ENCODE results near the gene POT1.
"Not testable (repeated sequence)": the region's sequence is repeated elsewhere in the genome, so short reads cannot be mapped to it uniquely, and the experiment has no call there.

The POT1 gene

DNA sequence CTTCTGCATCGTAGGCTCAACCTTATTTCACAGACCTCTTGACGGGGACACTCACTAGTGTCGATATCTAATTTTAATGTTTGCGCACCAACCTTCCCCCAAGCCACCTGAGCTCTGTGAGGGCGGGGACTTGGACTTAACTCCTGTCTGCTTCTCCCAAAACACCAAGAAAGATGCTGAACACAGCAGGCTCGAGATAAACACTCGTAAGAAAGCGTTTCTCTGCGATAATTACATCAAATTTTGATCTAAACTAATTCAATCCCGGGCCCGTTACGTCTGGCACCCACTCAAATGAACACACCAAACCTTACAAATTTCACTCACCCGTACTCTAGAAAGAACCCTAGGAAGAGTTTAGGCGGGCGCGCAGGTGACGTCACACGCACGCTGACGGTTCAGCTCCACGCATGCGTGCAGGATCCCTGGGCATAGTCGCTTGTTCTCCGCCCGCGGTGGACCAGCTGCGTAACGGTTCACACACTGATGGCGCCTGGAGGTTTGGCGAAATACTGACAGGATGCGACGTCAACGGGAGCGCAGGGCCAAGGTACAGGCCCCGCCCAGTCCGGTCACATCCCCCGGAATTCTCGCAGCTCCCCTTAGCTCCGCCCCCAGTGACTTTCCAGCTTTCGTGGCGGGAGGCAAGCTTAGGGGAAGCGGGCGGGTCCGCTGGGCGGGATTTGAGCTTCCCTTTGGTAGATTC, at the start of gene POT1:
Gene POT1 (minus strand): TSS at position 359 of the 706 bp plus-strand sequence. CDS start 32,652 bp downstream, outside the sequence.
- DNase-seq: peak; percentile 95

- DNase-seq: not testable (repeated sequence)
Observed at GRCh38 chr7:124975131-124975530, 45.5 kb upstream of the POT1 start.

DNA sequence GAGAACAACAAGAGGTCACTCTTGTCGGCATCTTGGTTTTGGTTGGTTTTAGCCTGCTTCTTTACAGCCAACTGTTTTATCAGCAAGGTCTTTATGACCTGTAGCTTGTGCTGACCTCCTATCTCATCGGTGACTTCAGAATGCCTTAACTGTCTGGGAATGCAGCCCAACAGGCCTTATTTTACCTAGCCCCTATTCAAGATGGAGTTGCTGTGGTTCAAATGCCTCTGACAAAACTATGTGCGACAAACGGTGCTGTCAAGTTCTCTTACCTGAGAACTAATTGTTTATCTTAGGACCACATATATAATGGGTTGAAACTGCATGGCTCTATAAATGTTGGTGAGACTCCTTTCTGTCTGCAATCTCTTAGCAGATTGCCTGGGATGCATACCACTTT, 35.9 kb upstream of the POT1 start:
- DNase-seq: no peak

DNA sequence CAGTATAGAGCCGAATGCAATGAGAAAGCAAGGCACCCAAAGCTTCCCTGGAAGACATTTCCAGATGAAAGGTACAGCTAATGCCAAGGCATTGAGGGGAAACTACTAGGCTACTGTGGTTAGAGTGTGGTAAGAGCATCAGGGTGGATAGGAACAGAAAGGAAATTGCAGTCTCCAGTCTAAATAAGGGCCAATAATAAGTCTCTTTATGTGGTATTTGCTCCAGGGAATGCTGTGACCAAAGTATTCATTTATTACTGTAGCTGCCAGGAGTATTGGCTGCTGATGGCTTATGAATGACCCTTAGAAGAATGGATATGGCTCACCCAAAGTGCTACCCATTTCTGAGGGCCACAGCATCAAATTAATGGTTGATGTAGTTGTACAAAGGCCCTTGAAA, 30.1 kb upstream of the POT1 start:
- no peak for DNase-seq

- not testable (repeated sequence) for DNase-seq
Observed at GRCh38 chr7:124957952-124958351, 28.3 kb upstream of the POT1 start.

DNA sequence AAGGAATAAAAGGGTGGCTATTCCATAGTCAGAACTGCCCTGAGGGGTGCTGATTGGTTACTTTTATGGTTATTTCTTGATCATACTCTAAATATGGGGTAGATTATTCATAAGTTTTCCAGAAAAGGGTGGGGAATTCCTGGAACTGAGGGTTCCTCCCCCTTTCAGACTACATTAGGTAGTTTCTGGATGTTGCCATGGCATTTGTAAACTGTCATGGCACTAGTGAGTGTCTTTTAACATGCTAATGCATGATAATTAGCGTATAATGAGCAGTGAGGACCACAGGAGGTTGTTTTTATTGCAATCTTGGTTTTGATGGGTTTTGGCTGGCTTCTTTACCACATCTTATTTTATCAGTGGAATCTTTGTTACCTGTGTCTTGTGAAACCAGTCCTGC, 26.5 kb upstream of the POT1 start:
- no peak for DNase-seq

- no peak for DNase-seq
Observed at GRCh38 chr7:124954790-124955189, 25.2 kb upstream of the POT1 start.

DNA sequence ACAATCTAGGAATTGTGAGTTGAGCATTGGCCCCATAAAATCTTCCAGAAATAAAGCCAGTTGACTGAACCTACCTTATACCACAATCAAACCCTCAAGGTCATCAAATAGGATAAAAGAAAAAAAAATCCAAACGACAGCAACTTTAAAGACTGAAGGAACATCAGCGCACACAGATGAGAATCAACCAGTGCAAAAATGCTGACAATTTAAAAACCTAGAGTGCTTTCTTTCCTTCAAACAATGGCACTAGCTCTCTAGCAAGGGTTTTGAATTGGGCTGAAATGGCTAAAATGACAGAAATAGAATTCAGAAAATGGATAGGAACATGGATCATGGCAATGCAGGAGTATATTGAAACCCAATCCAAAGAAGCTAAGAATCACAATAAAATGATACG, 16.1 kb upstream of the POT1 start:
- DNase-seq: no peak

DNA sequence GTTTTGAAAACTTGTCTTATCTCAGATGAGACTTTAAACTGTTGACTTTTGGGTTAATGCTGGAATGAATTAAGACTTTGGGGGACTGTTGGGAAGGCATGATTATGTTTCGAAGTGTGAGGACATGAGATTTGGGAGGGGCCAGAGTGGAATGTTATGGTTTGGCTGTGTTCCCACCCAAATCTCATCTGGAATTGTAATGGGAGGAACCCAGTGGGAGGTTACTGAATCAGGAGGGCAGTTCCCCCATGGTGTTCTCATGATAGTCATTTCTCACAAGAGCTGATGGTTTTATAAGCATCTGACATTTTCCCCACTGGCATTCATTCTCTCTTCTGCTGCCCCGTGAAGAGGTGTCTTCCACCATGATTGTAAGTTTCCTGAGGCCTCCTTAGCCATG, 13.8 kb upstream of the POT1 start:
- no peak for DNase-seq

GRCh38 chr7:124942399-124942798, 12.8 kb upstream of the POT1 start:
- no peak for DNase-seq

- no peak for DNase-seq
Observed at GRCh38 chr7:124940306-124940705, 10.7 kb upstream of the POT1 start.

- no peak for DNase-seq
Observed at GRCh38 chr7:124938128-124938527, 8.5 kb upstream of the POT1 start.

DNA sequence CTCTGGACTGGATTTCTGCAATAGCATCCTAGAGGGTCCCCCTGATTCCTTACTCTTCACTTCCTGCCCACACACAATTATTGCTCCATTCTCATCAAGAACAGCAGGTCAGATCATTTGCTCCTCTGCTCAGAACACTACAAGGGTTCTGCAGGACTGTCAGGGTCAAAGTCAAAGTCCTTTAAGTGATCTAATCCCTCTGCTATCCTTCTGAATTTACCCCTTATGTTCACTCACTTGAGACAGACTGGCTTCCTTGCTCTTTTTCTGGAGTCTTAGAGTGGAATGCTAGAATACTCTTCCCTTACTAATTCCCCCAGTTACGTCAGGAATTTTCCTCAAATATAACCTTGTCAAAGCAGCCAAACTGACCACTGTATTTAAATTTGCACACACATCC, 7.5 kb upstream of the POT1 start:
- DNase-seq: no peak

- DNase-seq: no peak
Observed at GRCh38 chr7:124934841-124935240, 5.2 kb upstream of the POT1 start.

DNA sequence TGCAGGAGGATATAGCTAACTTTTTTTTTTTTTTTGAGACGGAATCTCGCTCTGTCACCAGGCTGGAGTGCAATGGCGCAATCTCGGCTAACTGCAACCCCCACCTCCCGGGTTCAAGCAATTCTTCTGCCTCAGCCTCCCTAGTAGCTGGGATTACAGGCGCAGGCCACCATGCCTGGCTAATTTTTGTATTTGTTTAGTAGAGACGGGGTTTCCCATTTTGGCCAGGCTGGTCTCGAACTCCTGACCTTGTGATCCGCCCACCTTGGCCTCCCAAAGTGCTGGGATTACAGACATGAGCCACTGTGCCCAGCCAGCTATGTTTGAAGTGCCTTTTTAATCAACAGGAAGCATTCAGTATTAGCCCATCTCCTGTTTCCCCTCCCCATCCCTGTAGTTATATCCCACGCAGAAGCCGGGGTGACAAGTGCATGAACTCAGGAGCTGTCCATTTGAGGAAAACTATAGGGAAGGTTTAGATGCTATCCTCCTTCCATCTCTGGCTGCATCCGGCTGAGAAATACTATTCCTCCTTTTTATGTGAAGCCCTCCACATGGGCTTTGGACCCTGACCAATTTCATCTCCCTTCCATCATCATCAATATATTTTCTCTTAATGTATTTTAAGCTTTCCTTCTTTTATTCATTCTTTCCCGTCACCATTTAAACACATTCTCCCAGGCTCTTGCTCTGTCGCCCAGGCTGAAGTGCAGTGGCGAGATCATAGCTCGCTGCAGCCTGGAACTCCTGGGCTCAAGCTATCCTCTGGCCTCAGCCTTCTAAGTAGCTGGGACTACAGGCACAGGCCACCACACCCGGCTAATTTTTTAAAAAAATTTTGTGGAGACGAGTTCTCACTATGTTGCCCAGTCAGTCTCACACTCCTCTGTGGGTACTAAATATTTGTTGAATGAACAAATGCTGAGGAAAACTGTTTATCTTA, 1.3 kb upstream of the POT1 start:
- DNase-seq: no peak

GRCh38 chr7:124930173-124930623, 573 bp upstream of the POT1 start:
- DNase-seq: no peak

DNA sequence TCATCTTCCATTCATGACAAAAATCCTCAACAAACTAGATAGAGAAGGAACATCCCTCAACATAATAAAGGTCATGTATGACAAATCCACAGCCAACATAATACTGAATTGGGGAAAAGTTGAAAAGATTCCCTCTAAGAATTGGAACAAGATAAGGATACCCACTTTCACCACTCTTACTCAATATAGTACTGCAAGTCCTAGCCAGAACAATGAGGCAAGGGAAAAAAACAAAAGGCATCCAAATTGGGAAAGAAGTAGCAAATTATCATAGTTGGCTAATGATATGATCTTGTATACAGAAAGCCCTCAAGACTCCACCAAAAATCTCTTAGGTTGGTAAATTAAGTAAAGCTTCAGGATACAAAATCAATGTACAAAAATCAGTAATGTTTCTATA, 4.7 kb downstream of the POT1 start:
- no peak for DNase-seq

DNA sequence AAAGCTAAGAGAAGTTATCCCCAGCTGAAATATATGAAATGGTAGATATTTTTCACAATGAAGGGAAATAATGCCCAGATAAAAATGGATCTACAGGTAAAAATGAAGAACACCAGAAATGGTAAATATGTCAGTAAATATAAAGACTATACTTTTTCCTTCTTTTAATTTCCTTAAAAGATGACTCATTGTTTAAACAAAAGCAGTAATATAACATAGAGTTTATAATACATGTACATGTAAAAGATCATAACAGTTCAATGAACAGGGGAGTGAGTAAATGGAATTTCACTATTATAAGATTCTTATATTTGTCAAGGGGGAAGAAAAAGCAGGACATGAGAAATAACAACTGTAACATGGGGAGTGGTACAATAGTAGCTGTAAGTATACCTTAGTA, 7.4 kb downstream of the POT1 start:
- no peak for DNase-seq

DNA sequence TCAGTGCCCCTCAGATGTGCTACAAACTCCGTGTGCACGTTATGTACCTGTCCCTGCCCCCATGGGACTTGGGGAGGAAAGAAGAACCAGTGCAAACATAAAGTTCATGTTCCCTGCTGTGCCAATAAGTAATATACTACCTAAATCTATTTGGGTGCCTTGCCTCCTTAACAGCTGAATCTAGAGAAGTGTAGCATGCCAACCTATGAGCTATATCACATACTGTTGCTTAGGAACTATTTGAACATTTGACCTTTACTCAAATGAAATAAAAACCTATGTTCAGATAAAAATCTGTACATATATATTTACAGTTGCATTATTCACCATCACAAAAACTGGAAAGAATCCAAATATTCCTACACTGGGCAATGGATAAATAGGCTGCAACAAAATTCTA, 9.8 kb downstream of the POT1 start:
- DNase-seq: no peak

DNA sequence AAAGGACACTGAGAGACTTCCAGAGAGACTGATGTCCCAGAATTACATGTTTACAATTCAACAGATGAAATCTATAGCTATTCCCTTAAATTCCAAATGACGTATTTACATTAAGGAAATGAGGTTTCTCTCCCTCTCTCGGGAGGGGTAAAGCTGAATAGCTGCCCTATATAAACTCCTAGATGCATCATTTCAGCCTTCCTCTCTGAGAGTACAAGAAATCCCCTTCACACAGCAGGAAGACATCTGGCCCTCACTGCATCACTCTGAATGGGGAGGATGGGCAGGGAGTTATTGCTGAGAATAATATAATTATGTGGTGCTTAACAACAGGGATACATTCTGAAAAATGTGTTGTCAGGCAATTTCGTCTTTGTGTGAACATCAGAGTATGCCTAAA, 11.0 kb downstream of the POT1 start:
- no peak for DNase-seq

- DNase-seq: no peak
Observed at GRCh38 chr7:124915242-124915641, 14.4 kb downstream of the POT1 start.

GRCh38 chr7:124914298-124914697, 15.3 kb downstream of the POT1 start:
- DNase-seq: no peak

GRCh38 chr7:124912972-124913371, 16.7 kb downstream of the POT1 start:
- no peak for DNase-seq

DNA sequence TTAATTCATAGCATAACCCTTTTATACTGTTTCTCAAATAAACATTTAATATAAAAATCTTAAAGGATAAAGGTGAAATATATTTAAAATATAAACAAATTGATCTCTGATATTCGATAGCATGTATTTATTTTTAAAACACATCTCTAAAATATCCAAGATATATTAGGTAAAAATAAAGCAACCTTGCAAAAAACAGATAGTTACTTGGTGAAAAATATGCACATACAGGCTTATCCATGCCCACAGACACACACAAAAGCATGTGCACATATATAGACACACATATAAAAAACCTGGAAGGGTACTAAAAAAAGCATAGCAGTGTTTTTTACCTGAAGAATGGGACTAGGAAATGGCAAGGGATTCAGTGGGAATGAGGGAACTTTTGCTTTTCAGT, 19.8 kb downstream of the POT1 start:
- DNase-seq: no peak

Measured in NCI-H1436 treated with DMSO at 0.1 percent for 48 hours (cell line).